GM13977 (cell line): ENCODE data around the gene NXPH4.

Source experiments
- DNase-seq: peaks from one replicate; pipeline ENCODE4 v3.0.0; 2012; ENCODE audit warnings: low spot score
- CTCF ChIP-seq: IDR thresholded peaks from 2 replicates; pipeline ENCODE4 v1.5.1; 2012; ENCODE audit warnings: mild to moderate bottlenecking, control low read depth; ENCODE audit not compliant: insufficient read depth; ENCODE audit errors: extremely low read depth, missing control alignments
- in situ Hi-C: fragments of 300-500 bp; cut with MboI; formaldehyde crosslinking; loops from one replicate; pipeline ENCODE4 v1.12.0; 2022; ENCODE audit warnings: low sequenced_read_pairs, low pct_unique_long_range_greater_than_20kb, mixed read lengths, inconsistent platforms; ENCODE audit not compliant: unreplicated experiment

The NXPH4 gene

GRCh38 chr12:57230381-57231155, 14.0 kb downstream of the NXPH4 start:
- in situ Hi-C loops = no loop called here
- no peak for DNase-seq
- TF ChIP-seq CTCF = no peak

- in situ Hi-C loops = no loop called here
- no peak for DNase-seq
- no peak for TF ChIP-seq CTCF
Measured at GRCh38 chr12:57231276-57232021, 14.9 kb downstream of the NXPH4 start.

- in situ Hi-C loops = no loop called here
- no peak for DNase-seq
- TF ChIP-seq CTCF = no peak
Measured at GRCh38 chr12:57232156-57232756, 15.7 kb downstream of the NXPH4 start.

- no peak for TF ChIP-seq CTCF
- in situ Hi-C loops = no loop called here
- DNase-seq = no peak
Measured at GRCh38 chr12:57233357-57234232, 17.0 kb downstream of the NXPH4 start.

GRCh38 chr12:57234233-57234570, 17.6 kb downstream of the NXPH4 start:
- DNase-seq = no peak
- no peak for TF ChIP-seq CTCF
- in situ Hi-C loops = no loop called here

- in situ Hi-C loops = no loop called here
- no peak for DNase-seq
- TF ChIP-seq CTCF = no peak
Measured at GRCh38 chr12:57234571-57235016, 18.0 kb downstream of the NXPH4 start.
